Fibroblast of lung (primary cell): ENCODE results near the gene NRG2. TPM values are rescaled to one million over a fixed set of nuclear protein-coding genes. Genes with fewer than 3 reads are reported as not detected.

ENCODE experiments used
- DNase-seq, 2 donors: peaks; one replicate each; pipeline versions ENCODE4 v3.0.0 to v3.0.0-alpha.2; 2010; ENCODE audit warnings: low read depth in 2 of 2
- H2AFZ ChIP-seq: 2 replicates; pipeline ENCODE4 v1.5.1; 2012; ENCODE audit warnings: low read length, control low read depth, inconsistent platforms
- H3K27ac ChIP-seq: 2 replicates; pipeline ENCODE4 v1.5.1; 2011; ENCODE audit warnings: low read length, control low read depth; ENCODE audit not compliant: insufficient read depth
- H3K27me3 ChIP-seq: 2 replicates; pipeline ENCODE4 v1.5.1; 2011; ENCODE audit warnings: mild to moderate bottlenecking, low read length; ENCODE audit not compliant: control insufficient read depth, insufficient read depth
- H3K36me3 ChIP-seq: 2 replicates; pipeline ENCODE4 v1.5.1; 2011; ENCODE audit warnings: low read length; ENCODE audit not compliant: control insufficient read depth, insufficient read depth
- H3K4me1 ChIP-seq: 2 replicates; pipeline ENCODE4 v1.5.1; 2011; ENCODE audit warnings: low read length; ENCODE audit not compliant: control insufficient read depth, insufficient read depth; ENCODE audit errors: extremely low read depth
- H3K4me2 ChIP-seq: 2 replicates; pipeline ENCODE4 v1.5.1; 2011; ENCODE audit warnings: low read length, control low read depth; ENCODE audit not compliant: insufficient read depth; ENCODE audit errors: extremely low read depth
- H3K4me3 ChIP-seq, 4 experiments: fragments of 200-600 bp in 1 of 4; sonication (generic) in 1 of 4; replicated peaks in 1 of 4; 2 replicates each; pipeline ENCODE4 v1.5.1; 2011 to 2016; ENCODE audit warnings: low read length in 4 of 4, low read depth in 3 of 4, mild to moderate bottlenecking in 3 of 4, control low read depth in 2 of 4, inconsistent platforms in 1 of 4, mixed read lengths in 1 of 4; ENCODE audit not compliant: insufficient read depth in 1 of 4; ENCODE audit errors: control extremely low read depth in 1 of 4
- H3K79me2 ChIP-seq: 2 replicates; pipeline ENCODE4 v1.5.1; 2012; ENCODE audit warnings: mild to moderate bottlenecking, low read length, inconsistent platforms; ENCODE audit not compliant: control insufficient read depth, insufficient read depth
- H3K9ac ChIP-seq: 2 replicates; pipeline ENCODE4 v1.5.1; 2011; ENCODE audit warnings: mild to moderate bottlenecking, low read length, control low read depth; ENCODE audit not compliant: insufficient read depth
- H3K9me3 ChIP-seq: 2 replicates; pipeline ENCODE4 v1.5.1; 2012; ENCODE audit warnings: low read depth, low read length; ENCODE audit not compliant: control insufficient read depth, insufficient read depth
- H4K20me1 ChIP-seq: 2 replicates; pipeline ENCODE4 v1.5.1; 2011; ENCODE audit warnings: low read length; ENCODE audit not compliant: control insufficient read depth, insufficient read depth; ENCODE audit errors: extremely low read depth
- CTCF ChIP-seq, 2 donors: IDR thresholded peaks in 1 of 2; conservative IDR thresholded peaks in 1 of 2; 1 replicate in 1 of 2; 2 replicates in 1 of 2; pipeline ENCODE4 v1.5.1; 2011 to 2012; ENCODE audit warnings: low read length in 2 of 2, control low read depth in 1 of 2, inconsistent platforms in 1 of 2, low read depth in 1 of 2, mild to moderate bottlenecking in 1 of 2
- EZH2 ChIP-seq: IDR thresholded peaks from 2 replicates; pipeline ENCODE4 v1.5.1; 2012; ENCODE audit warnings: low read length, control low read depth, mild to moderate bottlenecking; ENCODE audit errors: missing control alignments
- polyA plus RNA-seq, 2 donors: library from polyadenylated mRNA; depleted of rRNA in 1 of 2; stranded (reverse) in 1 of 2; unstranded in 1 of 2; fragments of >200 nt; gene quantifications; 2 replicates each; pipeline ENCODE4 v1.2.1, GENCODE V29; 2011 to 2012; ENCODE audit warnings: missing spikeins in 1 of 2
- total RNA-seq: library from RNA; depleted of rRNA; stranded (reverse); fragments of >200 nt; gene quantifications from 2 replicates; pipeline ENCODE4 v1.2.1, GENCODE V29; 2014

Gene NRG2
- total and polyA plus RNA-seq, 2 donors (not counting 1 experiment from before 2014, with no cell fraction given), result 0.28 to 1.3 TPM

- no peak for TF ChIP-seq CTCF (conservative IDR thresholded peaks at IDR 0.05 in 1 of 2, IDR thresholded peaks at IDR 0.05 in 1 of 2; ENCODE audit: low read depth in 1 of 2, low read length in 2 of 2)
- DNase-seq, result no peak
- no peak overlapping the region for H2AFZ ChIP-seq
- no peaks in the 10 kb centered on the region for H3K36me3 ChIP-seq
- no peak overlapping the region for H3K27ac ChIP-seq
- no peaks in the 10 kb centered on the region for H4K20me1 ChIP-seq
- H3K9me3 ChIP-seq, result no peaks in the 10 kb centered on the region
- no peaks in the 10 kb centered on the region for H3K79me2 ChIP-seq
- no peaks in the 10 kb centered on the region for H3K4me1 ChIP-seq
- no peak overlapping the region for H3K4me2 ChIP-seq
- H3K27me3 ChIP-seq, result peaks cover 13% of the 10 kb centered on the region
- no peak overlapping the region for H3K4me3 ChIP-seq
- H3K9ac ChIP-seq, result no peak overlapping the region
These were observed 167.1 kb downstream of the NRG2 start for GRCh38 chr5:139875957-139876356.

GRCh38 chr5:139872851-139873794 is 170.0 kb downstream of the NRG2 start:
- Histone ChIP-seq H3K9me3 (no peaks in the 10 kb centered on the region), H3K27me3 (peaks cover 8% of the 10 kb centered on the region), H3K4me2 (no peak overlapping the region), H4K20me1 (no peaks in the 10 kb centered on the region), H3K79me2 (no peaks in the 10 kb centered on the region), H3K4me3 (no peak overlapping the region), H3K36me3 (no peaks in the 10 kb centered on the region), H2AFZ (no peak overlapping the region), H3K9ac (no peak overlapping the region), H3K4me1 (no peaks in the 10 kb centered on the region), H3K27ac (no peak overlapping the region)
- TF ChIP-seq EZH2, result no peak
- no peak for TF ChIP-seq CTCF (conservative IDR thresholded peaks at IDR 0.05 in 1 of 2, IDR thresholded peaks at IDR 0.05 in 1 of 2; ENCODE audit: low read depth in 1 of 2, low read length in 2 of 2)
- DNase-seq, result no peak

- no peaks in the 10 kb centered on the region for H3K4me1 ChIP-seq
- H3K4me3 ChIP-seq, result no peak overlapping the region
- H3K9me3 ChIP-seq, result no peaks in the 10 kb centered on the region
- H4K20me1 ChIP-seq, result no peaks in the 10 kb centered on the region
- H3K27me3 ChIP-seq, result peaks cover 10% of the 10 kb centered on the region
- H3K36me3 ChIP-seq, result no peaks in the 10 kb centered on the region
- H2AFZ ChIP-seq, result no peak overlapping the region
- TF ChIP-seq CTCF (conservative IDR thresholded peaks at IDR 0.05 in 1 of 2, IDR thresholded peaks at IDR 0.05 in 1 of 2; ENCODE audit: low read depth in 1 of 2, low read length in 2 of 2) (no peak), EZH2 (no peak)
- H3K79me2 ChIP-seq, result no peaks in the 10 kb centered on the region
- no peak for DNase-seq
- no peak overlapping the region for H3K9ac ChIP-seq
- no peak overlapping the region for H3K27ac ChIP-seq
- H3K4me2 ChIP-seq, result no peak overlapping the region
These were observed 170.9 kb downstream of the NRG2 start for GRCh38 chr5:139872052-139872766.
